GDM1 (cell line): ENCODE measurements around the gene BAIAP2L1.
"Not testable (repeated sequence)": the region's sequence is repeated elsewhere in the genome, so short reads cannot be mapped to it uniquely, and the experiment has no call there.

Experiments used
- DNase-seq: peaks from one replicate; lab custom pipeline; 2025; lab: John Stamatoyannopoulos, UW

The BAIAP2L1 gene

DNA sequence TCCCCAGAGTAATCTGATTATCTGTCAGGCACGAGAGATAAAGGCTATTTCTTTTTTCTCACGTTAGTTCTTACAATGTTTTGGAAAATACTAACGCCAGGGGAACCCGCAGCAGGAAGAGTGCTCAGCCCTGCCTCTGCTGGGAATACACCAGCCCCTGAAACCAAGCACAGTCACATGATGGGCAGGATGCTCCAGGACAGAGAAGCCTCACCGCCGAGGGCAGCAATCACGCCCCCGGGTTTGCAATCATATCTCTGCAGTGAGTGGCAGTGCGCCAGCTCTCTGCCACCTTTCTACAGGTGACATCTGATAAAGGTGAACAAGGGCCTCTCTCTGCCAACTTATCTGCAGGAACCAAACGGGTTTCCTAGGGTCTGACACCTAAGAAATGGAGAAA, 79.6 kb downstream of the BAIAP2L1 start:
- DNase-seq: no peak

DNA sequence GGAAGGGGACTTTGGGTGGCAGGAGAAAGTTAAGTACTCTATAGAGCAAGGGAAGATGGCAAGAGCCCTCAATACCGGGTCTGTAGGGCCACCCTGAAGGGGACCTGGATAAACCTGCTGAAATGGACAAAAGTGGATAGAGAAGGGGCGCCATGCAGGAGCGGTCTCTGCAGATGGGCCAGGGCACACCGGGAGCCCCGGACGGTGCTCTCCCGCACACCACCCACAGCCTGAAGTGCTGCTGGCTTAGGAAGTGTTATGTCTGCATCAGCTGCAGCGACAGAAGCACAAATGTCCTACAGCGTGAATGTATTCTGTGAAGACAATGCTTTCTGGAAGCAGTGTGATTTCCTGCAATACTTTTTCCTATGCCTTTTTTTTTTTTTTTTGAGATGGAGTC, 81.7 kb downstream of the BAIAP2L1 start:
- no peak for DNase-seq

DNA sequence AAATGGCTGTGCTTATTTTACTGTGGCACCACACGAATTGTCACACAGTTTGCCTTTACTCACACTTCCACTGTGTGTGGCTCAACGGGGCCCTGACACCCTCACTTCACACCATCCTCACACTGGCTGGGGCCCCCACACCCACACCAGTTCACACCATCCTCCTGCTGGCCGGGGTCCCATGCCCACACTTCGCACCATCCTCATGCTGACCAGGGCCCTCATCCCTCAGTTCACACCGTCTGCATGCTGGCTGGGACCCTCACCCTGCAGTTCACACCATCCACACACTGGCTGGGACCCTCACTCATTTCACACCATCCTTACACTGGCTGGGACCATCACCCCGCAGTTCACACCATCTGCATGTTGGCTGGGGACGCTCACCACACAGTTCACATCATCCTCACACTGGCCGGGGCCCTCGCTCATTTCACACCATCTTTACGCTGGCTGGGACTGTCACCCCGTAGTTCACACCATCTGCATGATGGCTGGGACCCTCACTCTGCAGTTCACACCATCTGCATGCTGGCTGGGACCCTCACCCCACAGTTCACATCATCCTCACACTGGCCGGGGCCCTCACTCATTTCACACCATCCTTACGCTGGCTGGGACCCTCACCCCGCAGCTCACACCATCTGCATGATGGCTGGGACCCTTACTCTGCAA, 83.4 kb downstream of the BAIAP2L1 start:
- no peak for DNase-seq

GRCh38 chr7:98315994-98316527, 84.8 kb downstream of the BAIAP2L1 start:
- DNase-seq: not testable (repeated sequence)

- no peak for DNase-seq
Observed at GRCh38 chr7:98315318-98315993, 85.4 kb downstream of the BAIAP2L1 start.

DNA sequence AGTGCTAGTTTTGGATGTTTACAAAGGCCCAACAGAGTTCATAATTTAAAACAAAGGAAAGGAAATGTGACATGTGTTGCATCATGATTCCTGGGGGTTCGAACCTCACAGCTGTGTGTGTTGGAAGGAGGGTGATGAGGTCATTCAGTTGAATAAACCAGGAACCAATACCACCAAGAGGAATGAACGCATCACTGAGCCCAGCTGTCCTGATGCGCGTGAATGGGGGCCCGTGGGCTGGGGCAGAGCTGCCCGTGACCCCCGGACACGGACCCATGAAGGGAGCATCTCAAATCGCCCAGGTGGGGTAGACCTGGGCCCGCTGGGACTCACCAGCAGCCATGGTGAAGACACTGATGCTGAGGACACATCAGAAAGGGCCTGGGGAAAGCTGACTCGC, 86.4 kb downstream of the BAIAP2L1 start:
- no peak for DNase-seq

DNA sequence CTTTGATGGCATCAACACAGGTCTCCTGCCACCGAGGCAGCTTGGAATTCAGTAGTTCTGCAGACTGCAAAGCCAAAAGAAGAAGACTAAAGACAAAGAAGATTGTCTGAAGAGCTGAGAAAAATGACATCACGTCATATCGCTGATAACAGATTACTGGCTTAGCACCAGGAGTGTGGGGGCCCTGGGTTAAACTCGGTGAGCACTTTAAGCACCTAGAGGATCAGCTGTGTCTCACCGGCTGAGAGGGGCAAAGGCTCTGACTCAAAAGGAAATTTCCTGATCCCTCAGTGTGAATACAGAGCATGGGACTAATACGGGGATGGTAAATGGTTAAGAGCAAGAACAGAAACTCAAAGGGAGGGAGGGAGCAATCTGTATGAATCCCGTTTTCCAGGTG, 88.7 kb downstream of the BAIAP2L1 start:
- no peak for DNase-seq

GRCh38 chr7:98309566-98309965, 91.3 kb downstream of the BAIAP2L1 start:
- DNase-seq: no peak

DNA sequence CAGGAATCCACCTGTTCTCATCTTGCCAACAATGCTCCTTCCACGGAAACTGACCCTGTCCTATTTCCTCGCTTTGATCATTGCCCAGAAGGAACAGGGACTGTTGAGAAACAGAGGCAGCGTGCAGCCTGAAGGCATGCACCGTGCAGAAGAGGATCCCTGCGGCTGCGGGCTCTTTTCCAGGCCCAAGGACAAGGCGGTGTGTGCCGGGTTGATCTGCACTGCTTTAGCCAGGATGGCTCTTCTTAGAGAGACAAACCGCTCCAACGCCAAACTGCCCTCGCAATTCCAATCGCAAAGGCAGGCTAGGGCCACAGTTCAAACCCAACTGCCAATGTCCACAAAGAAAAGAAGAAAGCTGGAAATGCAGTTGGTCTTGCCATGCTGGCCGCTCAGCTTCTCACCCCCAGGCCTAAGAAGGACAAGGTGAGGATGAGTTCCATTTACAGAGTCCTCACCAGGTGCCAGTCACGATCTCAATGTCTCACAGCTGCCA, 92.9 kb downstream of the BAIAP2L1 start:
- no peak for DNase-seq

DNA sequence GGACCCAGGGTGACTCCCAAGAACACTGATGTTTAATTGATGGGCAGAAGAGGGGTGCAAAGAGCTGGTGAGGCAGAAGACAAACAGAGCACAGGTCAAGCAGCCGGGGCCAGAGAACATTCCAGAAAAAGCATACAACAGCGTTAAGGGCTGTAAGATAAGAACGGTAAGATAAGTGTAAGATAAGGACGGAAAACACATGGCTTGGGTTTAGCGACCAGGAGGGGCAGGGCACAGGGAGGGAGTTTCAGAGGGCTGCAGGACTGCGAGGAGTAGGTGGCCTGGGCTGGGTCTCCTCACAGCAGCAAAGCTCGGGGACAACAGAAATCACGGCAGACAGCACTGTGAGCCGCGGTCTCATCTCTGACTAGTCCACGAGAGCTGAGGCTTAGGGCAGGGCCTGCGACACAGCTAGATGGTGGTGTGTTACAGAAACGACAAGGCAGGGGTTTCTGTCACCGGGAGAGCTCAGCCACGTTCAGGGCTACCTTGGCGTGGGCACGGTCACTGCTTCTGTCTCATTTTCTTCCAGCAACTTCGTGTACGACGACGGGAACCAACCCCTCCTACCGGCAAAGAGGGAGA, 94.8 kb downstream of the BAIAP2L1 start:
- DNase-seq: no peak

DNA sequence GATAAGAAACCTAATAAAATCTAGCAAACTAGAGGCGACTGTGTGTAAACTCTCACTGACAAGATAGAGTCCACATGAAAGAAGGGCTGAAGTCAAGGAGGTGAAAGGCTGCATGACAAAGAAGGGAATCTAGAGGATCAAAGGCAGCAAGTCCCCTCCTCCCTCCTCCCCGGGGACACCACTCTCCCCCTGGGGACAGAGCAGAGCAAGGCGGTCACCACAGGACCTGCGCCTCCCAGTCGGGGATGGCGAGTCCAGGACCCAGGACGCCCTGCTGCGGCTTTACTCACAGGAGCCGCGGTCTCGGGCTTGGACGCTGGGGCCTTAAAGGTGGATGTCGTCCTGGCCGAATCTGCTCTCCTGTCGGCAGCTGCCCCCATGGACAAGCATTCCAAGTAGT, 97.0 kb downstream of the BAIAP2L1 start:
- DNase-seq: no peak

DNA sequence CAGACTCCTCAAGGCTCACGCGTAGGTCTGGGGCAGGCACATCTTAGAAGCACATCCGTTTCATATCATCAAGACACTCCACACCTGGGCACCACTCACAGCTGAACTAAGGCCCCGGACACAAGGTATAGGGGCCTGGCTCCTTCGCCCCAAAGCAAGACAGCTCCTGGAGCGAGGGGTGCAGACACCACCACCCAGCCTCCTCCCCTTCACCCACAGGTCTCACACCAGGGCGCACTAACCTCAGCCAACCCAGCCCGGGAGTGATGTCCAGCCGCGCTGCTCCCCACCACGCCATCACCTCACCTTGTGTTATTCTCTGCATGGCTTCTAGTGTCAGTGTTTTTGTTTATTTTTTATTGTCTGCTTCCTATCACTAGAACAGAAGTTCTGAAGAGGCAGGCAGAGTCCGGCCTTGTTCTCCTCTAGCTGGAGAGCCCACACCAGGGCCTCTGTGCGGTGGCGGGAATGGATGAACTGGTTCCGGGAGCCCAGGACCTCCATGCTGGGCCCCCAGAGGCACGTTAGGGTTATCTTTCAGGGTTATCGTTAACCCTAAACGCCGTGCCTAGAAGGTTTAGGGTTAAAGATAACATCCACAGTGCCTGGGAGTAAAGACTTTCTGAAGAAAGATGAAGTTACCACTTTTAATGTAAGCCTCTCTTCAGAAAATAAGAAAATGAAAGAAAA, 97.6 kb downstream of the BAIAP2L1 start:
- DNase-seq: no peak

- DNase-seq: no peak
Observed at GRCh38 chr7:98301693-98302470, 99.0 kb downstream of the BAIAP2L1 start.

DNA sequence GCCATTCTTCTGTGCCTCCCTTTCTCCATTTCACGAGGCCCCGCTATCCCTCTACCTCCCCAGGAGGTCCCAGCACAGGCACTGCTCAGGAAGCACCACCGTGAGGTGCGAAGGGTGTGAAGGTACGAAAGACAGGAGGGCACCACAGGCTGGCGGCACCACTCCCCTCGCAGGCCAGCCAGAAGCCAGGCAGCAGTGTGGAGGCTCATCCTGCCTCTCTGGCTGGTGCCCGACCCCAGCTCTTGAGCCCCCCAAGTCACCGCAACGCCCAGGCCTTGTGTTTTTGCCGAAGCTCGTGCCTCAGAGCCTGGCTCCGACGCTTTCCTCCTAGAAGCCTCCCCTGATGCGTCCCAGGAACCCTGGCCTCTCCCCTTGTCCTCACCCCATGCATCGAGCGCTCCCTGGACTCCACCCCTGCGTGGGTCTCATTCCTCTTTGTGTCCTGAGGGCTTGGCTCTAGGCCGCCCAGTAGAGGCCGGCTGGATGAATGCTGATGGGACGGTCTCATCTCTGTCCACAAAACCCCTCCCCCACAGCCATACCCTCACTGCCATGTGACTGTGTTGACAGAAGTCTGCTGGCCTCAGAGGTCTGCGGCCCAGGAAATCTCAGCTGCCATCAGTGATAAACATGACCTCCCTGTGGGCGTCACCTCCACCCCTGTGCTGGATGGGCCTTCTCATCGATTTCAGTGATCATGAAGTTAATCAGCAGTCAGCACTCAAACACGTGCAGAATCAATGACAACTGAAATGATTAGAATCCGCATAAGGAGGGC, 100.1 kb downstream of the BAIAP2L1 start:
- no peak for DNase-seq

DNA sequence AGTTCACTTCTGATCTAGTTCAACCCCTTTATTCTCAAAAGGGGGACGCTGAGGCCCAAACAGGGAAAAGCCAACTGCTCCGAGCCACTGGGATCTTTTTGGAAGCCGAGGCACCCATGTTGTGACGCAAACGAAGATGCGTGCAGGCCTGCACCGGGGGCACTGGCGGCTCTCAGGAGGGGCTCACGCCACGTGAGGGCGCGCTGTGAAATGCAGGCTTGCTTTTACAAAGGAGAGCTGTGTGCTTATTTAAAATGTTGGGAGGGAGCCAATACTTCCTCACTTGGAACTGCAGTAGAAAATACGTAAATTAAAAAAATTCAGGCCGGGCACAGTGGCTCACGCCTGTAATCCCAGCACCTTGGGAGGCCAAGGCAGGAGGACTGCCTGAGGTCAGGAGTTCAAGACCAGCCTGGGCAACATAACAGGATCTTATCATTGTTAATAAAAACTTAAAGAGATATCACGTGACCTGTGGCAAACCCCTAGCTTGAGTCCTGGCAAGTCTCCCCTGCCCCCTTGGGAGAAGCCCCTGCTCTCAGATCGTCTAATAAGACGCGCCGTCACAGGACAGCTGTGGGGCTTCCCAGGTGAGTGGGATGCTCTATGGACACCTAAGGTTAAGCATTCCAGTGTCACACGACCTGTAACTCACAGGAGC, 103.1 kb downstream of the BAIAP2L1 start:
- no peak for DNase-seq

DNA sequence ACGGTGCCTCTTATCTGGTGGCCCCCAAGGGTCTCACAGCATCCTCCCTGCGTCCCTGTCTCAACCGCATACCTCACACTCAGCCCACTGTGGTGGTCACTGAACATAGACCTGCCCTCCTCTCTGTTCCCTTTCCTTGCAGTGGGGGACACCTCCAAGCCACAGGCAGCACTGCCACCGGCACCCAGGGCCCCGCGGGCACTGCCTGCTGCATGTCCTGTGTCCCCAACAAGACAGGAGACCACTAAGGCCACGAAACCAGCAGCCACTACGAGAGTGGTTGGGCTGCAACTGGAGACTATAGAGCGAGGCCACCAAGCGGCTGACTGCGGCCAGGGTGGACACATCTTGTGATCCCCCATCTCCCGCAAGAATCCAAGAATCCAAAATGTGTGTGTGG, 104.1 kb downstream of the BAIAP2L1 start:
- DNase-seq: no peak

- DNase-seq: no peak
Observed at GRCh38 chr7:98295467-98296192, 105.3 kb downstream of the BAIAP2L1 start.

DNA sequence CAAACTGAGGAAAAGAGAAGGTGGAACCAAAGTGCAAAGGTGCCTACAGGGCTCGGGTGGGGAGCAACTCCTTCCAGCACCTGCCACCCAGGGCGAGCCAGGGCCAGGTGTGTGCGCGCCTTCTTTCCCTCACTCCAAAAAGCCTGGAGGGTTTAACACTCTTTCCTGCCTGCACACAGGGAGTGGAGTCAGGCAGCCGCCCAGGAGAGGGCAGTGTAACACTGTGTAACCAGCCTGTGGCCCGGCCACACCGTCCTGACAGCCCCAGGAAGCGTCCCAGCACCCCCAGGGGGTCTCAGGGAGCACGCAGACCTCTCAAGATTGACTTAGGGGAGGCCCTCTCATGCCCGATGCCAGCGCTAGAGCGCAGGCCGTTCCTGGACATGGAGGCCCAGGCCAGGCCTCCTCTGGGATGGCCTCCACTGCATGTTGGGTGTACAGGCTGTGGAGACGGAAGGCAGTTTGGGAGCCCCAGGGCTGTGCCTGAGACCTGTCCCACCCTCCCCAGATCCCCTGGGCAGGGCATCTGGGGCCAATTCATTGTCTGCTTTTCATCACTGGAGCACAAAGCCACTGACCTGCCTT, 106.0 kb downstream of the BAIAP2L1 start:
- no peak for DNase-seq

- no peak for DNase-seq
Observed at GRCh38 chr7:98294326-98294725, 106.6 kb downstream of the BAIAP2L1 start.
